Breast epithelium (tissue), 4 donors: ENCODE results near the gene PTBP3. TPM values are rescaled to one million over a fixed set of nuclear protein-coding genes. Genes with fewer than 3 reads are reported as not detected.

ENCODE experiments used
- DNase-seq, 2 donors: peaks; one replicate each; pipeline ENCODE4 v3.0.0-alpha.2; 2019; ENCODE audit warnings: low spot score in 2 of 2
- H3K27ac ChIP-seq, 2 donors: fragments of 200-600 bp; sonication (generic) in 1 of 2; one replicate each; pipeline ENCODE4 v1.5.1; 2016 to 2019; ENCODE audit warnings: mild to moderate bottlenecking in 1 of 2
- H3K27me3 ChIP-seq, 2 donors: fragments of 200-600 bp; sonication (generic) in 1 of 2; one replicate each; pipeline versions ENCODE4 v1.5.1 to v1.6.0; 2017 to 2019; ENCODE audit warnings: control low read depth in 1 of 2, mild to moderate bottlenecking in 1 of 2
- H3K36me3 ChIP-seq: fragments of 200-600 bp; one replicate; pipeline ENCODE4 v1.5.1; 2019
- H3K4me1 ChIP-seq, 2 donors: fragments of 200-600 bp; sonication (generic); one replicate each; pipeline ENCODE4 v1.5.1; 2016 to 2019; ENCODE audit warnings: control low read depth in 1 of 2
- H3K4me3 ChIP-seq, 3 donors: fragments of 200-600 bp; sonication (generic); 1 replicate in 2 of 3; 2 replicates in 1 of 3; pipeline ENCODE4 v1.5.1; 2016 to 2019; ENCODE audit warnings: mild to moderate bottlenecking in 3 of 3, moderate library complexity in 2 of 3
- H3K9me3 ChIP-seq, 2 donors: fragments of 200-600 bp; sonication (generic) in 1 of 2; one replicate each; pipeline ENCODE4 v1.5.1; 2016 to 2019; ENCODE audit warnings: control low read depth in 1 of 2
- CTCF ChIP-seq, 3 donors: fragments of 450-650 bp; IDR thresholded peaks; one replicate each; pipeline ENCODE4 v1.5.1; 2016 to 2017; ENCODE audit warnings: antibody characterized with exemption in 3 of 3, mild to moderate bottlenecking in 3 of 3, moderate library complexity in 3 of 3
- POLR2A ChIP-seq: fragments of 450-650 bp; IDR thresholded peaks from one replicate; pipeline ENCODE4 v1.6.1; 2016; ENCODE audit warnings: antibody characterized with exemption, mild to moderate bottlenecking, moderate library complexity
- POLR2AphosphoS5 ChIP-seq, 3 donors: sonication (generic); formaldehyde crosslinking; IDR thresholded peaks; one replicate each; pipeline ENCODE4 v1.6.1; 2017; ENCODE audit warnings: antibody characterized with exemption in 3 of 3
- intact Hi-C: fragments of 100-400 bp; cut with DNase I; formaldehyde crosslinking; loops from one replicate; pipeline ENCODE4 v1.15.1; 2023; ENCODE audit warnings: low total_unique reads
- total RNA-seq, 3 donors: library from RNA; depleted of rRNA; stranded (reverse); fragments of >200 nt; gene quantifications; one replicate each; pipeline ENCODE4 v1.1.0, GENCODE V29; 2016

PTBP3 gene
- total RNA-seq, 3 donors from 2014 or later, result 30.6 to 80.2 (median 50.5) TPM

- no peak for TF ChIP-seq CTCF (IDR thresholded peaks at IDR 0.05)
- TF ChIP-seq POLR2AphosphoS5 (IDR thresholded peaks at IDR 0.05), result peak in 1 of 3 donors; percentile 22
- no peak for DNase-seq
- Histone ChIP-seq H3K4me3 (peak within 1 kb of the TSS; percentile 63 to 94 (median 78)), H3K27ac (peak within 1 kb of the TSS; percentile 95 to 97), H3K4me1 (peaks cover 0 to 5% of the 10 kb centered on the region in 2 donors), H3K36me3 (no peaks in the 10 kb centered on the region), H3K27me3 (no peaks in the 10 kb centered on the region), H3K9me3 (no peaks in the 10 kb centered on the region)
- intact Hi-C loops, result no loop called here
Observed at GRCh38 chr9:112380102-112380824, 46.8 kb upstream of the PTBP3 start, which contains the start of gene HSDL2. Gene HSDL2, plus strand, starts transcription at chr9:112380108. Its CDS starts 56 bp downstream, at chr9:112380164.

GRCh38 chr9:112379177-112380101 is 46.0 kb upstream of the PTBP3 start:
- Histone ChIP-seq H3K4me1 (peaks cover 0 to 5% of the 10 kb centered on the region in 2 donors), H3K27ac (peak overlapping the region; percentile 95 to 97), H3K9me3 (no peaks in the 10 kb centered on the region), H3K4me3 (peak overlapping the region; percentile 63 to 94 (median 78)), H3K27me3 (no peaks in the 10 kb centered on the region), H3K36me3 (no peaks in the 10 kb centered on the region)
- peak; percentile 73 to 88 (median 77) for TF ChIP-seq POLR2AphosphoS5 (IDR thresholded peaks at IDR 0.05)
- TF ChIP-seq CTCF (IDR thresholded peaks at IDR 0.05), result no peak
- TF ChIP-seq POLR2A, result peak; percentile 64
- intact Hi-C loops, result loop anchor here (5.0 kb wide), 1 partner anchor 622 kb away; no protein-coding TSS in a partner anchor
- DNase-seq, result peak; percentile 98 to 99

- H3K4me1 ChIP-seq, result peaks cover 0 to 5% of the 10 kb centered on the region in 2 donors
- peak overlapping the region; percentile 95 to 97 for H3K27ac ChIP-seq
- H3K27me3 ChIP-seq, result no peaks in the 10 kb centered on the region
- intact Hi-C loops, result loop anchor here (5.0 kb wide), 1 partner anchor 621 kb away; no protein-coding TSS in a partner anchor
- DNase-seq, result no peak
- TF ChIP-seq POLR2A (no peak), POLR2AphosphoS5 (IDR thresholded peaks at IDR 0.05) (no peak), CTCF (IDR thresholded peaks at IDR 0.05) (no peak)
- no peaks in the 10 kb centered on the region for H3K9me3 ChIP-seq
- H3K36me3 ChIP-seq, result no peaks in the 10 kb centered on the region
- H3K4me3 ChIP-seq, result peak overlapping the region; percentile 63 to 94 (median 78)
Observed at GRCh38 chr9:112378328-112379176, 45.1 kb upstream of the PTBP3 start.

GRCh38 chr9:112377684-112378327 is 44.4 kb upstream of the PTBP3 start:
- Histone ChIP-seq H3K4me1 (peaks cover 0 to 5% of the 10 kb centered on the region in 2 donors), H3K27me3 (no peaks in the 10 kb centered on the region), H3K9me3 (no peaks in the 10 kb centered on the region), H3K4me3 (peak overlapping the region in 2 of 3 donors; percentile 78 to 94), H3K36me3 (no peaks in the 10 kb centered on the region), H3K27ac (no peak overlapping the region)
- no peak for DNase-seq
- intact Hi-C loops, result loop anchor here (5.0 kb wide), 1 partner anchor 621 kb away; no protein-coding TSS in a partner anchor
- TF ChIP-seq POLR2AphosphoS5 (IDR thresholded peaks at IDR 0.05), result no peak
- no peak for TF ChIP-seq POLR2A
